HG02938 (cell line): ENCODE results near the gene GPBAR1.

Experiments
- ATAC-seq: cut with Tn5 transposase; IDR thresholded peaks from one replicate; pipeline ENCODE4 v1.9.1; 2021; ENCODE audit warnings: mild to moderate bottlenecking, moderate library complexity; ENCODE audit not compliant: unreplicated experiment

The GPBAR1 gene

DNA sequence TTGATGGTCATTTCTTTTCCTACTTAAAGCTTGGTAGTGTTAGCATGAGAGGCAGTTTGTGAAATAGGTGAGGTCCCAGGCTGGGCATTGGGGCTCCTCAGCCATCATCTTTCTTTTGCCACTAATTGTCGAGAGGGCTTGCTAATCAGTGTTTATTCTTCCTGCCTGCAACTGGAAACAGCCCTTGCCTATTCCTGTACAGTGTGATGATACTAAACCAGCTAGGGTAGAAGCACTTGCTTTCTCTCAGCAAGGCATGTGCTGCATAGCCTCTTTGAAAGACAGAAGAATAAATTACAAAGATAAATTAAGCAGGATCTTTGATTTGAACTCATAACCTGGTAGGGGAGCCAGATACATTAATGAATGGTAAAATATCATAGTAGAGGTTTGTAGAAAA lies 16.6 kb upstream of the GPBAR1 start:
- ATAC-seq, result no peak

DNA sequence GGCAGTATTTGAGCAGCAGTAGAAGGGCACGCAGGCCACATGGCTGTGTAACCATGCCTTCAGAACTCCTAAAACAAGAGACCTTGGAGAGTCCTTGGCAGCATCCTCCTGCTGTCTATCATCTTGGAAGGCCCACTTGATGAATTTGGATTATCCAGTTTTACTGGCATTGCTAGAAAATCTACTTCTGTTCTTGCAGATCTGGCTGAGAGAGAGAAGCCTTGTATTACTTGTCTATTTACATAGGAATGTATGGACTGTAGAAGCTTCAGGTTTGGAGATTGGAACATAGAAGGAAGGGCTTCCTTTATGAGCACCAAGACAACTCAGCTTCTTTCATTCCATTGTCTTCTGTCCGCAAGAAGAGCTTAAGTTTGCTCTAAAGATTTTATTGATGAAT lies 16.1 kb upstream of the GPBAR1 start:
- ATAC-seq, result no peak

DNA sequence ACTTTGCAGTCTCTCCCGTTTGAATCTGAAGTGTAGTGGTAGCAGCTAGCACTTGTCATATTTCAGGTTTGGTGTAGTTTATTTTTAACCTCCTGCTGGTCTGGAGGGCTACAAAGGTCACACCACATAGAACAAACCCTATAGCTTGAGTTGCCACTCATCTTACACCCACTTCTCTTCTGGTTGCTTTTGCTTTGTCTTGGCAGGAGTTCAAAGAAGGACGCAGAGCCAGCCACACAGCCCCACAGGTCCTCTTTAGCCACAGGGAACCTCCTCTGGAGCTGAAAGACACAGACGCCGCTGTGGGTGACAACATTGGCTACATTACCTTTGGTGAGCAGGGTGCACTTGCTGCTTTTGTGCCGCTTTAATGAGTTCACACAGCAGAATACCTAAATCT lies 15.6 kb upstream of the GPBAR1 start:
- no peak for ATAC-seq

DNA sequence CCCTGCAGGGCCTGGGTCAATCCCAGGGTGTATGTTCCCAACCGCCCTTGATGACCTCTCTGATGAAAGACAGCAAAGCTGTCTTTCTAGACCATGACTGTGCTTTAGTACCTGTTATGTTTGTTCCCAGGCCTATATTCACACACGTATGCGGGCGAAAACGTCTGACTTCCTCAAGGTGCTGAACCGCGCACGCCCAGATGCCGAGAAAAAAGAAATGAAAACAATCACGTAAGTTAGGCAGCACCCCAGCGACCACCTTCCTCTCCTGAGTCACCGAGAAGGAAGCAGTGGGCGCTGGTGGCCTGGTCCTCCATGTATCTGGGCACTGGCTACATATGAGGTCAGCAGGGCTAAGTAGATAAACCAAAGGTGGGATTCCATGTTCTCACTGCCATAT lies 11.1 kb upstream of the GPBAR1 start:
- no peak for ATAC-seq

DNA sequence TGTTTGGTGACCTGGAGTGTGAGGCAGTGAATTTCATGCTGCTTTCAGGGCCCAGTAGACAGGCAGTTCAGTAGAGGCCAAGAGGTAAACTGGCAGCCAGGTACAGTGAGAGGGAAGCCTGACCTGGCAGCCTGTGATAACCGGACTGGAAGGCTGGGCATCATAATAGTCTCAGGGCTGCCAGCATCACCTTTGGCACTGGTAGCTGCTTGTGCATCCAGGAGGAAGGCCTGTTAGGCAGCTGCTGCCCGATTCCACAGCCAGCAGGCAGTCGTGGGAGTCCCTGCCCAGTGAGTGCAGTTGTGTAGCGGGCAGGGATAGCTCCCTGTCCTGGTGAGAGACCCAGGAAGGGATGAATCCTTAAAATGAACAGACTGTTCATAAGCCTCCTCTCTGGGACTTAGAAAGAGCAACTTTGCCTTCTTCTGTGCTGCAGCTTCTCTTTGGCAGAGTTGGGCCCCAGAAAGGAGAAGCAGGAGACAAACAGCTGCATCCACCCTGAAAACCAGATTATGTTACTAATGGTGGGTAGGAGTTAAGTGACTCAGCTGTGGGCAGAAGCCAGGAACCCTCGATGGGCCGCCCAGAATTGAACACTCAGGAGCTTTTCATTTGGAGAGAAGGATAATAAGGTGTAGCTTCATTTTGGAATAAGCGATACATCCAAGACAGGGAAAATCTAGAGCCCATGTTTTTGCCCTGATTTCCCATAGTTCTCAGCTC lies 8.1 kb upstream of the GPBAR1 start:
- no peak for ATAC-seq

DNA sequence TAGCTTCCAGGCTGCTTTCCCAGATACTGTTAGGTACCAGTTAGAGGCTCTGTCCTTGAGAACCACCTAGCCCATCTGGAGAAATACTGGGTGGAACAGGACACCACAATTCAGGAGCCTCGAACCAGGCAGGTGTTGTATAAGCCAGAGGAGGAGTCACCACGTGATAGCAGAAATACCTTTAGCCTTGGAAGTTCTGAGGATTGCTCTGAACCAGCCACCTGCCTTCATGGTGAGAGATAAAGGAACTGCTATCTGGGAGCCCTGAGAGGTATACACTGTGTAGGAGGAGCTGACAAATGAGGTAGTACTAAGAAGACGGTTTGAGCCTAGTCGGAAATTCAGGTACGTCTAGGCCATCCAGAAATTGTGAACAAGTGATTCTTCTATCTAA lies 7.6 kb upstream of the GPBAR1 start:
- ATAC-seq, result no peak

DNA sequence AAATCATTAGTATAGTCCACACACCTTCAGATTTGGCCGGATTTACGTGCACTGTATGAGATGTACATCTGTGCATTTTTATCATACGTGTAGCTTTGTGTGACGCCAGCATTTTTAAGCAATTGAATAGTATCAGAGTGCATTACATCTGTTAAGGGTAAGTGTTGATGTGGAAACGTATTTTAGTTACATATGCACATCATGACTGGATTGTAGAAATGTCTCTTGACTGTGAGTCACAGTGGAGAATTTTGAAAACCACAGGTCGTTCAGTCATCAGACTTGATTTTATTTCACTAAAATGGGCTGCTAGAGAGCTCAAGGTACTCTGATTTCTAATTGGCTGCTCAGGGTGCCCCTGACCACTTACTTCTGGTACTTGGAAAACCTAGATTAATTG lies 5.4 kb upstream of the GPBAR1 start:
- no peak for ATAC-seq

DNA sequence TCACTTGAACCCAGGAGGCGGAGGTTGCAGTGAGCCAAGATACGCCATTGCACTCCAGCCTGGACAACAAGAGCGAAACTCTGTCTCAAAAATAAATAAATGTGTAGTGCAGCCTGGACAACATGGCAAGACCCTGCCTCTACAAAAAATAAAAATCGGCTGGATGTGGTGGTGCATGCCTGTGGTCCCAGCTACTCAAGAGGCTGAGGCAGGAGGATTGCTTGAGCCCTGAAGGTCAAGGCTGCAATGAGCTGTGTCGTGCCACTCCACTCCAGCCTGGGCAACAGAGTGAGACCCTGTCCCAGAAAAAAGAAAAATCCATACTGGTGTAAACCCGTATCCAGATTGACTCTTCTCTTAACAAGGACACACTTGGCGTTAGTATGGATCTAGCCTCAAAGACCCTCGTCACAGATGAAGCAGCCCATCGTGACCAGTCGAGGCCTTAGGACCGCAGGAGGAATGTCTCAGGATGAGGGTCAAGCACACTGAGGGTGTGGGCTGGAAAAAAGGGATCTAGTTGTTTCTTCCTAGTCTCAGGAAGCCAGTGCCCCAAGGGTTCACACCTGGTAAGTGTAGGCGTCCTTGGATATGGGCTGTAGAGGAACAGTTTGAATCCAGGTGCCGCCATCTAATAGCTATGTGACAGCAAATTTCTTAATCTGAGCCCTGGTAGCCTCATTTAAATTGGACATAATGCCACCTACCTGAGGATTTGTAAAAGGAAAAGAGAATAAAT lies 4.0 kb upstream of the GPBAR1 start:
- ATAC-seq, result no peak

DNA sequence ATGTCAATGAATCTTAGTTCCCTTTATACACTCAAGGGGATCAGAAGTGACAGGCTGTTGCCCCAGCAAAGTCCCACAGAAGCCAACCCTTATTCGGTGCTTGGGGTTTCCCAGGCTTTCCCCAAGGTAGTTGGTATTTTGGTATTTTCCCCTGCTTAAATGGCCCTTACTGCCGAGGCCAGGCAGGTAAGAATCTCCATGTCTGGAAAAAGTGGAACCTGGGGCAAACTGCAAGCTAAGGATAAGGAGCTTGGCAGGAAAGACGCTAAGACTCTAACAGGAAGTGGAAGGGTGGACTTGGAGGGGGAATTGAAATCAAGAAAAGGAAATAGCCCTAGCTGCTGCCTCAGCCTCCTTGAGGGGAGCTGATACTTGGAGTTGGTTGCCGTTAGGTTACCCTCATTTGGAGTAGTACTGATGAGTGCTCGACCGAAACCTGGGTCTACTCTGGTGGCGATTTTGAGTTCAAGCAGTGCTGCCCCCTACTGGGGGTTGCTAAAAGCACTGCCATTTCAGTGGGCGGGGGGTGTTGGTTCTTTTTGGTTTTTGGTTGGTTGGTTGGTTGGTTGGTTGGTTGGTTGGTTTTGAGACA lies 3.3 kb upstream of the GPBAR1 start:
- peak; percentile 84 for ATAC-seq

DNA sequence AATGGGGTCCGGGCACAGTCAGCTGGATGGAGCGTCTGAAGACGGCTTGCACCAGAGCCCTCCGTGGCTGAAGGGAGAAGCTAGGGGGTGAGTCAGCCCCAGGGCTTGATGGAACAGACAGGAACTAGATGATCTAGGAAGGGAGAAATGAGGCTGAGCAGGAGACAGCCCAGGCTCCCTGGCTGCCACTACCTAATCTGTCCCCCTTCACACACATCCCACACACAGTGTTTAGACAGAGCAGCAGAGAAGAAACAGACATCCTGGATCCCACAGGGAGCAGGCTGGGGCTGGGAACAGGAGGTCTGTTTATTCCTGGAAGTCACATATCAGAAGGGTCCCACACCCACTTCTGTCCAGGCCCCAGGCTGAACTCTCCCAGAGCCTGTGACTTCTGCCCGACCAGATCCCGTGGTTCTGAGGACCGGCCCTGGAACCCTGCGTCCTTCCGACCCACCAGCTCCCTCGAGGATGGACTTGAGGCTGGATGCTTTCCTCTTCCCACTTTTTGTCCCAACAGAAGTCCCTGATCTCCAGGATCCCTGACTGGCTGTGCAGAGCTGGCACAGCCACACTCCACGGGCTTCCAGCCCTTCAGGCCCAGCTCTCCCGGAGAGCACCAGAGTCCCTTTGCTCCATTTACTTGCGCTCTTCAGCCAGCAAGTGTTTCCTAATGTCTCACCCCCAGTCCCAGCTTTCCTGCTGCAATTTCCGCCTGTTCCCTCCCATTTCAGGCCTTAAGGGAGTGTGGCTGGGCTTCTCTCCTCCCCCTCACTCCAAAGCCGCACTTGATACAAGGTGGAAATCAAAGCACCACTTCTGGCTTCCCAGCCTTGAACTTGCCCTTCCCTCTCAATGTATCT lies 1.5 kb upstream of the GPBAR1 start:
- no peak for ATAC-seq

DNA sequence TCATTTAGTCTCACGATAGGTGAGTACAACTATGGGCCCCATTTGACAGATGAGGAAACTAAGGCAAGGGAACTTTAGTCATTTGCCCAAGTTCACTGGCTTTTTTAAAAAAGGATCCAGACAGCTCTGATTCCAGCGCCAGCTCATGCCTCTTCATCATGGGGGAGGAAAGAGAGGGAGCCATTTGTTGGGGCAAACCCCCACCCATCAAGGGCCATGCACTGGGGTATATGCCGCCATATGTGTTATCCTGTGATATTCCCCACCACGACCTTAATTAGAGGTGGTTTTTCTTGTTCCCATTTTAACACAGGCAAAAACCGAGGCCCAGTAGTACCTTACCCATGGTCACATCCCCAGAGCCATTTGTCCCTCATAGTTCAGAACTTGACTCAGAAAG lies 649 bp upstream of the GPBAR1 start:
- no peak for ATAC-seq

DNA sequence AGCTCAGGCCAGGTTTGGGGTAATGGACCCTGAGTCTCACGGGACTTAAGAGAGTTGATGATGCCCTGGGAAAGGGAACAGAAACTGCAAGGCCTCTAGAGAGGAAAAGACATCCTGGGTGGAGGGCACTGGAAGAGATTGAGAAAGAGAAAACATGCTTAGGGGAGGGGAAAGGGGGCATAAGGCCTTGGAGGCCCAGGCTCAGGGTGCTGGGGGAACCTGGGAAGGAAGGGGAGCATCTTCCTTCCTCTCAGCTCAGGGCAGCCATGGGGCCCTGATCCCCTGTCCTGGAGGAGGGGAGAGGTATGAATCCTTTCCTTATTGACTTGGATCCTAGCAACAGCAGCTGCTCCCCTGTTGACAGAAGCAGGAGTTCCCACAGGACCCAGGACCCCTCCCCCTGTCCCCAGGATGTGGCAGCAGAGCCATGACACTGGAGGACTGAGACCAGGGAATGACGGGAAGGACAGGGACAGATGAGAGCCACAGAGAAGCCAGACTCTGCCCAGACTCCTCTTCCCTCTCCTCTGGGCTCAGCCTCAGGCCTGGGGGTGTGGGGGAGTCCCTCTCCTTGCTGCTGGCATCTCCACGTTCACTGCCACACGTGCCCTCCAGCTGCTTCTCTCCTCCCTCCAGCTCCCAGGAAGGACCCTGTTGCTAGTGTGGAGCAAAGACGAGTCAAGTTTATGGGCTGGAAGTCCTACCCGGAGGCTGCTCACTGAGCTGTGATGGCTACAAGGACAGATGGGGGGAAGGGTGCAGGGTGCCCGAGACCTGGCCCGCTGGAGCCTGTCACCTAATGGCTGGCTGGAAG lies 815 bp downstream of the GPBAR1 start:
- ATAC-seq, result no peak

DNA sequence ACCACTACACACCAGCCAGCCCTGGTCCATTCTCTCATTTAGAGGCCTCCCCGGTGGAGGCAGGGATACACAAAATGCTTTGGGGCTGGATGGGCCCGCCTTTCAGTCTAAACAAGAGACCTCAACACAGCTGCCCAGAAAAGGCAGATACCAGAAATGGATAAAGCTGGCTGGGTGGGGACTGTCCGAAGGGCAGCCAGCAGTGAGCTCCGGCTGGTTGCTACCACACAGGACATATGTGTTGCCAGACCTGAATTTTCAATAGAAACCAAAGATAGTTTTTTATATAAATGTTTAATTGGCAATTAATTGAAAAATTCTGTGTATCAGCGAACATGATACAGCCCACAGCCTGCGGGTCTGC lies 1.4 kb downstream of the GPBAR1 start:
- ATAC-seq, result no peak

DNA sequence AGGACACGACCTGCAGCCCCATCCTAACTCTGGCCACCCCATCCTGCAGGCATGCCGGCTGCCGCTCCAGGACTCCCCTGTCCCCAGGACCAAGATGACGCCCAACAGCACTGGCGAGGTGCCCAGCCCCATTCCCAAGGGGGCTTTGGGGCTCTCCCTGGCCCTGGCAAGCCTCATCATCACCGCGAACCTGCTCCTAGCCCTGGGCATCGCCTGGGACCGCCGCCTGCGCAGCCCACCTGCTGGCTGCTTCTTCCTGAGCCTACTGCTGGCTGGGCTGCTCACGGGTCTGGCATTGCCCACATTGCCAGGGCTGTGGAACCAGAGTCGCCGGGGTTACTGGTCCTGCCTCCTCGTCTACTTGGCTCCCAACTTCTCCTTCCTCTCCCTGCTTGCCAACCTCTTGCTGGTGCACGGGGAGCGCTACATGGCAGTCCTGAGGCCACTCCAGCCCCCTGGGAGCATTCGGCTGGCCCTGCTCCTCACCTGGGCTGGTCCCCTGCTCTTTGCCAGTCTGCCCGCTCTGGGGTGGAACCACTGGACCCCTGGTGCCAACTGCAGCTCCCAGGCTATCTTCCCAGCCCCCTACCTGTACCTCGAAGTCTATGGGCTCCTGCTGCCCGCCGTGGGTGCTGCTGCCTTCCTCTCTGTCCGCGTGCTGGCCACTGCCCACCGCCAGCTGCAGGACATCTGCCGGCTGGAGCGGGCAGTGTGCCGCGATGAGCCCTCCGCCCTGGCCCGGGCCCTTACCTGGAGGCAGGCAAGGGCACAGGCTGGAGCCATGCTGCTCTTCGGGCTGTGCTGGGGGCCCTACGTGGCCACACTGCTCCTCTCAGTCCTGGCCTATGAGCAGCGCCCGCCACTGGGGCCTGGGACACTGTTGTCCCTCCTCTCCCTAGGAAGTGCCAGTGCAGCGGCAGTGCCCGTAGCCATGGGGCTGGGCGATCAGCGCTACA lies 2.1 kb downstream of the GPBAR1 start:
- no peak for ATAC-seq

DNA sequence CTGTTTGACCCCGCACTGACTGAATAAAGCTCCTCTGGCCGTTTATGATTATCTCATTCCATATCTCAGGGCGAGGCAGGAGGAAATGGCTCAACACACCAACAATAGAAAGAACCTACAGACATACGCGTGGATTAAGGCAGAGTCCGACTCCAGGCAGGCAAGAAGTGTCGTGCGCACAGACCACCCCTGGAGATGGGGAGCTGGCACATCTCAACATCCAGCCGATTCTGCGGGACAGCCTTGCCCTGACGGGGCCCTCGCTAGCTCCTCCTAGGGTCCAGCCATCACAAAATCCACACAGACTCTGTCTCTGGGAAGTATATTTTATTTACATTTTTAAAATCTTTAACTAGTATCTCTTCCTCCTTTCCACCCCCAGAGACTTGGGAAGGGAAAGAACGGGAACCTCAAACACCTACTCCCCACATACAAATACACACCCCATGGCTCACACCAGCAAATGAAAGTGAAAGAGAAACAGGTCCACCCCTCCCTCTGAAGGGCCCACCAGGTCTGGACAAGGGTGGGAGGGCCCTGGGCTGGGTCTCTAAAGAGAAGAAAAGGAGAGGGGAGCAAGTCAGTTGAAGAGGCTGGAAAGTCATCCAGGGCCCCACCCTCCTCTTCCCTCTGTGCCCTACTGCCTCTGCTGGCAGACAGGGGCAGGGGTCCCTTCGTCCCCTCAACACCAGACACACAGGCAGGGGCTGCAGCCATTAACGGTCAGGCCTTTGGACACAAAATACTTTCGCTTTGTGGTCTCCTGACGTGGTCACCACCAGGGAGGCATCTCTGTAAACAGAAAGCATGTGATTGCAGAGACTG lies 3.2 kb downstream of the GPBAR1 start:
- no peak for ATAC-seq

DNA sequence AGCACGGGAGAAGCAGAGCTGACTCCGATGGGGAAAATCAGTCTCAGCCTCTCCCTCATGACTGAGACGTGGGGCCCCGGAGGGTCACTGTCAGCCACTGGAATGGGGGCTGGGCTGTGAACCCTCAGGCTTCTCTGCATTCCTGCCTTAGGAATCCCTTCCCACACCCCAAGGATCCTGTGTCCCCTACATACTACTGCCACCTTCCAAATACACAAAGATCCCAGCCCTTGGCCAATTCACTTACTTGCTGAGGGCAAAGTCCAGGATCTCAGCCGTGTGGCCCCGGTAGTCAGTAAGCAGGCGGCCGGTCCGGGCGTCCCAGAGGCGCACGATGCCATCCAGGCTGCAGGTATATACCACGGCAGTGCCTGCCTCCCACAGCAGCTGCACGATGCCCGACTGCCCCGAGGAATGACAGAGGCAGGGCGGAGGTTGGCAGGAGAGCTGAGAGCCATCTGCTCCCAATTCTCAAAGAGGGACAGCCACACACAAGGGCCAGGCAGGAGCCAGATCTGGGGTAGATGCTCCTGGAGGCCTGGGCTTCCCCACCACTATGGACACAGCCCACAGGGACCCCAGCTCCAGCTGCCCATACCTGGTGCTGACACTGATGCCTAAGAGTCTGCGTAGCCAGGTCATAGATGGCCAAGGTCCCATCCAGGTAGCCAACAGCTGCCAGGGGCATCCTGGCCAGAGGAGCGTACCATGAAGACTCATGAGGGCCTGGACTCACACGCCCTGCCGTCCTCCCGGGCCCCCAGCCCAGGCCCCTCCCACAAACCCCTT lies 4.2 kb downstream of the GPBAR1 start:
- ATAC-seq, result no peak

DNA sequence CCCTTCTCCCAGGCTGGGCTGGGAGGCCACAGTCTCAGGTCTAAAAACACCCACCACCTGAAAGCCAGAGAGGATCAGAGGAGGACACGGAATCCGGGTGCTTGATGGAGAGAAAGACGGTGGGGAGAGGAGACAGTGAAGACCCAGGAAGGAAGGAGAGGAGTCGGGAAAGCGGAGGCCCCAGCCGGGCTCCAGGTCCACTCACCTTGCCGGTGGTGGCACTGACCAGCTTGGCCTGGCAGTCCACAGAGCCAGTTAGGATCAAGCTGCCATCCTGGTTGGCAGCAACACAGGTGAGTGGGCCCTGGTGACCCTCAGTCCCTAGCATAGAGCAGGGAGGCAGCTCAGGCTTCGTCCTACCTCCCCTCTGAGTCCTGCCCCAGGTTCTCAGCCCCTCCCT lies 4.8 kb downstream of the GPBAR1 start:
- no peak for ATAC-seq
